Heart right ventricle (tissue), 16 donors: Measurements from ENCODE around the gene CBFA2T2. TPM values are rescaled to one million over a fixed set of nuclear protein-coding genes. Genes with fewer than 3 reads are reported as not detected.

Source experiments
- ATAC-seq, 8 donors: fragments of 200-7000 bp; cut with Tn5 transposase; one replicate each; pipeline ENCODE4 v1.9.1; 2020; ENCODE audit warnings: mild to moderate bottlenecking in 8 of 8, moderate library complexity in 8 of 8, moderate number of reproducible peaks in 1 of 8
- DNase-seq, 2 donors: peaks; one replicate each; pipeline ENCODE4 v3.0.0-alpha.2; 2020
- H3K27ac ChIP-seq, 10 donors: fragments of 200-600 bp; sonication (generic) in 2 of 10; one replicate each; pipeline versions ENCODE4 v1.5.0 to v1.8.0; 2020 to 2022; ENCODE audit warnings: mild to moderate bottlenecking in 3 of 10
- H3K27me3 ChIP-seq, 7 donors: fragments of 200-600 bp; one replicate each; pipeline ENCODE4 v1.8.0; 2021 to 2022; ENCODE audit warnings: mild to moderate bottlenecking in 2 of 7
- H3K36me3 ChIP-seq, 9 donors: fragments of 200-600 bp; sonication (generic) in 1 of 9; one replicate each; pipeline versions ENCODE4 v1.5.0 to v1.8.0; 2020 to 2022; ENCODE audit warnings: mild to moderate bottlenecking in 2 of 9
- H3K4me1 ChIP-seq, 9 donors: fragments of 200-600 bp; sonication (generic) in 1 of 9; one replicate each; pipeline versions ENCODE4 v1.5.0 to v1.8.0; 2020 to 2022; ENCODE audit warnings: mild to moderate bottlenecking in 4 of 9
- H3K4me3 ChIP-seq, 10 donors: fragments of 200-600 bp; sonication (generic) in 2 of 10; one replicate each; pipeline versions ENCODE4 v1.5.0 to v1.8.0; 2020 to 2022; ENCODE audit warnings: mild to moderate bottlenecking in 7 of 10, moderate library complexity in 2 of 10
- H3K9me3 ChIP-seq, 11 donors: fragments of 200-600 bp in 10 of 11; sonication (generic) in 2 of 11; one replicate each; pipeline versions ENCODE4 v1.5.0 to v1.8.0; 2013 to 2022; ENCODE audit warnings: mild to moderate bottlenecking in 2 of 11, control low read depth in 1 of 11, moderate library complexity in 1 of 11
- WGBS, 2 donors: extraction: QIAGEN DNeasy Blood & Tissue Kit; methylation state at CpG; one replicate each; pipeline ENCODE4 v1.1.7; 2013; ENCODE audit warnings: inconsistent platforms in 1 of 2; 5-methylcytosine and 5-hydroxymethylcytosine counted together
- intact Hi-C, 10 donors: fragments of 100-400 bp; cut with DNase I; formaldehyde crosslinking; loops; one replicate each; pipeline versions ENCODE4 v1.11.1 to v1.14.2; 2022
- polyA plus RNA-seq, 2 donors: library from polyadenylated mRNA; stranded (reverse); fragments of 200-250 nt; gene quantifications; one replicate each; pipeline ENCODE4 v1.2.3, GENCODE V29; 2013
- total RNA-seq, 10 donors: library from RNA; stranded (reverse); fragmentation: NEBNext Ultra II Directional in 3 of 10; extraction: Animal tissue kit (Norgen Biotek cat#: 25700) in 3 of 10; gene quantifications; one replicate each; pipeline versions ENCODE4 v1.2.1 to v1.2.4, GENCODE V29; 2021 to 2023
- TF ChIP-seq, protein P1 (sequence below), 9 donors: fragments of 200-600 bp; sonication (generic) in 2 of 9; IDR thresholded peaks; one replicate each; pipeline versions ENCODE4 v1.5.0 to v1.8.0; 2021 to 2022; ENCODE audit warnings: antibody characterized with exemption in 9 of 9, mild to moderate bottlenecking in 5 of 9, moderate library complexity in 1 of 9
- donor health status: Arrhythmogenic right ventricular cardiomyopathy.
- donor health status: ischemic (EF 13 %, LVEDD 7.1; RV severe dilation, severe dysfunction).
- donor health status: healthy with polysubstance abuse.
- donor health status: DM: no; HTN: yes; CAD: no.
- donor health status: DM: no; HTN: no; CAD: no.
- donor health status: ischemic (EF 25% LVEDD 6.9; RV normal size, moderate dysfunction).
- donor health status: ischemic (EF 25% LVEDD 5.7; RV mildly dilated, moderate dysfunction).
- donor health status: healthy.
- donor health status: DM: yes; HTN: yes; CAD: no.
- donor health status: Ischemic cardiomyopathy.
- donor health status: ischemic (EF 35%, LVEDD 5.7; RV mildly dilated, moderate dysfunction).
- donor health status: nonischemic (EF 11% LVEDD 7.7; RV severe dilation, severe dysfunction).
- donor health status: DM: yes; HTN: yes; CAD: no.
- donor health status: PGD.
- donor health status: ischemic (EF 29% LVEDD 5.4; RV normal size, mild dysfunction).
- donor health status: nonischemic (EF 23%, LVEDD 6.1; RV moderate dilation, normal function).

Gene CBFA2T2
- total and polyA plus RNA-seq, 12 donors: 3.5 to 13.3 (median 11.3) TPM

DNA sequence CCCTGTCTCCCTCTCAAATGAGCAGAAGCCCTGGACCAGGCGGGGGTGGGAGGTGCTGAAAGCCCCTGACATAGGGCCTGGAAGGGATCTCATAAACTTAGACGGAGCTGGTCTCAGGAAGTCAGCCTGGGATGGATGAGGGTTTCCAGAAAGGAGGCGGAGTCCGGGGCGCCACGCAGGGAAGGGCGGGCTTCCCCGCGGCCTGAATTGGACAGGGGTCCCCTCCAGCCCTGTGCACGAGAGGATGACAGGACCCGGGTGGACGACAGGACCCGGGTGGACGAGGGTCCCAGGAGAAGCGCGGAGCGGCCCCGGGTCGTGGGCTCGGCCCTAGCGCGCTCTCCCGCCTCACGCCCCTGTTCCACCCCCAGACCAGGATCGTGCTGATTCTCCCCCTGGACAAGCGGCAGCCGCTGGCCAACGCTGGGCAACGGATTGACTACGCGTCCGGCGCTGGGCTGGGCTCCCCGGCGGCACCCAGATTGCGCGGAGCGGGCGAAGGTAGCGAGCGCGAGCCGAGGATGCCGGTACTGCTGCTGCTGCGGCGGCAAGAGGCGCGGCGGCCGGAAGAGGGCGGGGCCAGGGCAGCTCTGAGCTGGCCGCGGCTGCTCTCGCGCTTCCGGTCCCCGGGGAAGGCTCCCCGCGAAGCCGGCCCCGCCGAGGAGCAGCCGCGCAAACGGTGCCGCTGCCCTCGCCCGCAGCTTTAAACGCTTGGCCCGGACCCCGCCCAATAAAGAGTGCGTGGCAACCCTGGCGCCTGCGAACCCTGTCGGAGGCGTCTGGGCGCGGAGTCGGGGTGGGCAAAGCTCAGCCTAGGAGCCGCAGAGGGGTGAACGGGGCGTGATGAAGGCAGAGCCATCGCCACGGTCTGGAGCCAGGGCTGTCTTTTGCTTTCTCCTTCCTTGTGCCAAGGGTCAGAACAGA, 173.5 kb downstream of the CBFA2T2 start:
- DNase-seq (peak; percentile 81 to 87), ATAC-seq (peak; percentile 55 to 70 (median 62))
- WGBS, 2 donors: 1% methylated on average over 84 of the region's 84 CpGs
- peaks cover 0 to 22% (median 2%) of the 10 kb centered on the region in 9 donors for H3K36me3 ChIP-seq
- peak overlapping the region; percentile 49 to 84 (median 77) for H3K4me3 ChIP-seq
- H3K9me3 ChIP-seq: no peaks in the 10 kb centered on the region
- TF ChIP-seq, protein P1, sequence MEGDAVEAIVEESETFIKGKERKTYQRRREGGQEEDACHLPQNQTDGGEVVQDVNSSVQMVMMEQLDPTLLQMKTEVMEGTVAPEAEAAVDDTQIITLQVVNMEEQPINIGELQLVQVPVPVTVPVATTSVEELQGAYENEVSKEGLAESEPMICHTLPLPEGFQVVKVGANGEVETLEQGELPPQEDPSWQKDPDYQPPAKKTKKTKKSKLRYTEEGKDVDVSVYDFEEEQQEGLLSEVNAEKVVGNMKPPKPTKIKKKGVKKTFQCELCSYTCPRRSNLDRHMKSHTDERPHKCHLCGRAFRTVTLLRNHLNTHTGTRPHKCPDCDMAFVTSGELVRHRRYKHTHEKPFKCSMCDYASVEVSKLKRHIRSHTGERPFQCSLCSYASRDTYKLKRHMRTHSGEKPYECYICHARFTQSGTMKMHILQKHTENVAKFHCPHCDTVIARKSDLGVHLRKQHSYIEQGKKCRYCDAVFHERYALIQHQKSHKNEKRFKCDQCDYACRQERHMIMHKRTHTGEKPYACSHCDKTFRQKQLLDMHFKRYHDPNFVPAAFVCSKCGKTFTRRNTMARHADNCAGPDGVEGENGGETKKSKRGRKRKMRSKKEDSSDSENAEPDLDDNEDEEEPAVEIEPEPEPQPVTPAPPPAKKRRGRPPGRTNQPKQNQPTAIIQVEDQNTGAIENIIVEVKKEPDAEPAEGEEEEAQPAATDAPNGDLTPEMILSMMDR (IDR thresholded peaks at IDR 0.05): no peak
- H3K27ac ChIP-seq: peak overlapping the region; percentile 24 to 93 (median 84)
- intact Hi-C loops: no loop called here
- H3K4me1 ChIP-seq: peaks cover 19 to 48% (median 42%) of the 10 kb centered on the region in 9 donors
- no peaks in the 10 kb centered on the region for H3K27me3 ChIP-seq

DNA sequence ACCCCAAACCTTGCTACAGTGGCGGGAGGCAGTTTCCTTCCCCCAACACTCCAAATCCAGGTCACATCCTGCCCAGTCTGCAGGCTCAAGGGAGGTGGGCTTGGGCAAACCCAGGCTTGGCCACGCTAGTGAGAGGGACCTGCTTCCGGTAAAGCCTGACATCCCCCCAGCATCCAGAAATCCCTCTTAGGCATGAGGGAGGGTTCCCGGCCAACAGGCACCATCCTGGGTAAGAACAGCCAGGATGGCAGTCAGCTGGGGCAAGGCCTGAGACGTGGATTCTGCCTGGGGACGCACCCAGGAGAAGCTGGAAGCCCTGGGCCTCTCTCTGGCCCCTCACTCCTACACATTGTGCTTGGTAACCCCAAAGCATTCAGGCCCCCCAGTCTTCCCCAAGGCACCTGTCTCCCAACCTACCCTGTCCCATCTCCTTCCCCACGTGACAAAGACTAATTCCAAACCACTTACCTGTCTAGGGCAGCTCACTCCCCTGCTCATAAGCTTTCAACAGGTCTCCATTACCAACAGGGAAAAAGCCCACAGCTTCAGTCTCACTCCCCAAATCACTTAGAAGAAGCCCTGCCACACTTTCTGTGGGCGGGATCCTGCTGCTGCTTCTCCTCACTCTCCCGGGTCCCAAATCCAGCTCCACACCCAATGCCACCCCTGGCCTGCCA, 174.3 kb downstream of the CBFA2T2 start:
- H3K4me3 ChIP-seq: peak overlapping the region; percentile 49 to 84 (median 77)
- TF ChIP-seq, protein P1 (IDR thresholded peaks at IDR 0.05): no peak
- H3K36me3 ChIP-seq: peaks cover 0 to 22% (median 0%) of the 10 kb centered on the region in 9 donors
- intact Hi-C loops: no loop called here
- H3K4me1 ChIP-seq: peaks cover 19 to 50% (median 44%) of the 10 kb centered on the region in 9 donors
- peak overlapping the region; percentile 24 to 93 (median 84) for H3K27ac ChIP-seq
- no peaks in the 10 kb centered on the region for H3K9me3 ChIP-seq
- ATAC-seq (no peak), DNase-seq (no peak)
- H3K27me3 ChIP-seq: no peaks in the 10 kb centered on the region
- 40 to 52% methylated on average over 9 of the region's 9 CpGs for WGBS, 2 donors

DNA sequence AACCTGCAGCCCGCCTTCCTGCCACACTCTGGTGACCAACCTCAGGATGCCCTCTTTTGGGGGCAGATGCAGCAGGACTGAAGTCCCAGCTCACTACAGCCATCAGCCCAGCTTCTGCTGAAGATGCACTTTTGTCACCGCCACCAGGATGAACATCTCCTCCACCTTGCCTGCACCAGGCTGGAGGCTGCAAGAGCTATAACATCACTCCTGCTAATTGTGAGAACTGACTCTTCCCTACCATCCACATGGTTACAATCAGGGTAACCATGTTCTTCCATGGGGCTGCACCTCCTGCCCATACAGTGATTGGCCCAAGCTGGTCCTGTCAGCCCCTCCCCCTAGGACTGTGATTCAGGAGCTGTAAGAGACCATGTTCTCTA, 174.9 kb downstream of the CBFA2T2 start:
- Histone ChIP-seq H3K36me3 (peaks cover 0 to 22% (median 0%) of the 10 kb centered on the region in 9 donors), H3K27ac (no peak overlapping the region), H3K27me3 (no peaks in the 10 kb centered on the region), H3K9me3 (no peaks in the 10 kb centered on the region), H3K4me3 (no peak overlapping the region), H3K4me1 (peaks cover 19 to 53% (median 44%) of the 10 kb centered on the region in 9 donors)
- intact Hi-C loops: loop anchor here in 5 of 10 donors (5.0 kb wide), 1 partner anchor 207 kb away; no protein-coding TSS in a partner anchor
- no peak for ATAC-seq
- TF ChIP-seq, protein P1 (IDR thresholded peaks at IDR 0.05): no peak
- DNase-seq: no peak
- 97 to 98% methylated on average over 2 of the region's 2 CpGs for WGBS, 2 donors
